Cardiac muscle cell (in vitro differentiated cells and primary cell): ENCODE results near the gene NR3C2. TPM values are rescaled to one million over a fixed set of nuclear protein-coding genes. Genes with fewer than 3 reads are reported as not detected.

Experiments used
- DNase-seq, 2 donors: peaks; one replicate each; pipeline versions ENCODE4 v3.0.0 to v3.0.0-alpha.2; 2010 to 2017; ENCODE audit warnings: low read depth in 1 of 2, low spot score in 1 of 2
- H3K27ac ChIP-seq: fragments of 200-600 bp; sonication (generic); 2 replicates; pipeline ENCODE4 v1.5.1; 2016
- H3K27me3 ChIP-seq: fragments of 200-600 bp; sonication (generic); 2 replicates; pipeline ENCODE4 v1.6.0; 2016; ENCODE audit warnings: control low read depth
- H3K36me3 ChIP-seq: fragments of 200-600 bp; sonication (generic); 2 replicates; pipeline ENCODE4 v1.5.1; 2016; ENCODE audit warnings: control low read depth
- H3K4me1 ChIP-seq: fragments of 200-600 bp; sonication (generic); 2 replicates; pipeline ENCODE4 v1.8.1; 2017; ENCODE audit warnings: low read depth, mild to moderate bottlenecking, mixed run types
- H3K4me3 ChIP-seq: fragments of 200-600 bp; sonication (generic); 2 replicates; pipeline ENCODE4 v1.5.1; 2016; ENCODE audit warnings: mild to moderate bottlenecking
- H3K9me3 ChIP-seq: fragments of 200-600 bp; sonication (generic); 2 replicates; pipeline ENCODE4 v1.5.1; 2017; ENCODE audit warnings: low read depth, mild to moderate bottlenecking, control low read depth
- CTCF ChIP-seq: IDR thresholded peaks from 2 replicates; pipeline ENCODE4 v1.5.1; 2012; ENCODE audit warnings: low read depth, mild to moderate bottlenecking, low read length
- polyA plus RNA-seq: library from polyadenylated mRNA; unstranded; fragments of >200 nt; fragmentation: Nextera tagmentation; extraction: Ambion mirVana; gene quantifications from 2 replicates; pipeline ENCODE4 v1.2.1, GENCODE V29; 2016
- total RNA-seq: library from RNA; depleted of rRNA; stranded (reverse); fragments of >200 nt; gene quantifications from 2 replicates; pipeline ENCODE4 v1.2.3, GENCODE V29; 2016

Gene NR3C2
- total and polyA plus RNA-seq, 2 experiments from 2014 or later: 0.43 to 2.5 TPM

GRCh38 chr4:148435654-148436406, 6.4 kb downstream of the NR3C2 start:
- Histone ChIP-seq H3K4me3 (no peak overlapping the region), H3K36me3 (no peaks in the 10 kb centered on the region), H3K27ac (no peak overlapping the region), H3K9me3 (no peaks in the 10 kb centered on the region), H3K27me3 (peaks cover 21% of the 10 kb centered on the region), H3K4me1 (no peaks in the 10 kb centered on the region)
- DNase-seq: no peak
- TF ChIP-seq CTCF: no peak

DNA sequence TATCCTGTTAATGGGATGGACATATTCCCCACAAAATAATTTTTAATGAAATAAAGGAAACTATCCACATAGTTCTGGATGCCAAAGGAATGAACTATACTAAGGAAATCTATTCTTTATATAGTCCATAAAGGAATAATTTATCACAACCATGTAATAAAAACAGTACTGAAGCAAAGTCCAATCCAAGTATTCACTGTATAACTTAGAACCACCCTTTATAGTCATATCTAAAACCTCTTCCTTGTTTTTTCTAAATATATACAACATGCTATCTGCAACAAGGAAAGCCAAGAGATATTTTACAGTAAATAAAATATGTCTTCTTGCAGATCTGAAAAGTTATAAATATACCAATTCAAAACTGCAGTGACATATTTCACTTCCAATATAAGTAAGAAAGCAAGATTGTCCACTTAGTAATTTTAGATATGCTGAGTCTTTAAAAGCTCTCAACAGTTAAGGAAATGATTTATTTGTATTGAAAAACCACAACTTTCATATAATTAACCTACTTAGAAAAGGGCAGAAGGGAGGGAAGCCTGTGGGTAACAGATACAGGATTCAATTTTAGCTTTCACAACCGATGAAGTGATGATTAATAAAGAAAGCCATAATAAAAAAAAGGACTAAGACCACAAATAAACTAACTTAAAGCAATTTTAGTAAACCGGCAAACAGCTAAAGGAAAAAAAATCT, 8.0 kb downstream of the NR3C2 start:
- no peaks in the 10 kb centered on the region for H3K9me3 ChIP-seq
- DNase-seq: no peak
- peaks cover 5% of the 10 kb centered on the region for H3K27me3 ChIP-seq
- no peaks in the 10 kb centered on the region for H3K4me1 ChIP-seq
- no peaks in the 10 kb centered on the region for H3K36me3 ChIP-seq
- no peak for TF ChIP-seq CTCF
- no peak overlapping the region for H3K27ac ChIP-seq
- H3K4me3 ChIP-seq: no peak overlapping the region

DNA sequence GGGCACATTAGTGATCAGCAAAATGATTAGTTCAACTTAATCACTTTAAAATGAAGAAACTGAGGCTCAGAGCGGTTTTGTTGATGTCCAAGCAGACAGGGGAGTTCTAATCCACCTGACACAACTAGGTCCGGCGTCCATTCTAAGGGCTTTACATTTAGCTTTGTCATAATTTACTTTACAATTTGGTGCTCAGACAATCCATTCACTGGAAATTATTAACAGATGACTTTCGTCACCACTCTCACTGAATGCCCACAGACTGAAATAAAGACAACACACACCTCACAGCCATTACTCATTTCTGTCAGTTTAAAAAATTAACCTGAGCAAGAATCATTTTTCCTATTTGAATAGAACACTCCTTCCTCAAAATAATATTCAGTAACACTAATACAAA, 10.8 kb downstream of the NR3C2 start:
- no peaks in the 10 kb centered on the region for H3K36me3 ChIP-seq
- no peak overlapping the region for H3K4me3 ChIP-seq
- H3K4me1 ChIP-seq: no peaks in the 10 kb centered on the region
- H3K27ac ChIP-seq: no peak overlapping the region
- TF ChIP-seq CTCF: no peak
- peaks cover 3% of the 10 kb centered on the region for H3K27me3 ChIP-seq
- no peaks in the 10 kb centered on the region for H3K9me3 ChIP-seq
- no peak for DNase-seq

DNA sequence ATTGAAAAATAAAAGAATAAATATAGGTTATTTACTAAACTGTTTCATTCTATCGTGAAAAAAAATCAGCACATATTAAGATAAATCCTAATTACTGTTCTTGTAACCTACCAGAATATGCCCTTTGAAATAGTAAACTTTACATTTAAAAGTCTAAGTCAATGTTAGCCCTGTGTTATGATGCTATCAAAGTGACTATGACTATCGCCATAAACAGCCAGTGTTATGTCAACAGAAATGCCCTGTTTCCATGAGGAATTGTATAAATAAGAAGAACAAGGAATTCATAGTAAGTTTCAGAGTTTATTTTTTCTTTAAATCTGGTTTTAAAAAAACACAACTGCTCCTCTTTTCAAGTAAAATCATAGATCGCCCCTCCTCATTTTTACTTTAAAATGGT, 11.4 kb downstream of the NR3C2 start:
- Histone ChIP-seq H3K4me3 (no peak overlapping the region), H3K27ac (no peak overlapping the region), H3K36me3 (no peaks in the 10 kb centered on the region), H3K9me3 (no peaks in the 10 kb centered on the region), H3K4me1 (no peaks in the 10 kb centered on the region), H3K27me3 (peaks cover 3% of the 10 kb centered on the region)
- TF ChIP-seq CTCF: no peak
- DNase-seq: no peak

DNA sequence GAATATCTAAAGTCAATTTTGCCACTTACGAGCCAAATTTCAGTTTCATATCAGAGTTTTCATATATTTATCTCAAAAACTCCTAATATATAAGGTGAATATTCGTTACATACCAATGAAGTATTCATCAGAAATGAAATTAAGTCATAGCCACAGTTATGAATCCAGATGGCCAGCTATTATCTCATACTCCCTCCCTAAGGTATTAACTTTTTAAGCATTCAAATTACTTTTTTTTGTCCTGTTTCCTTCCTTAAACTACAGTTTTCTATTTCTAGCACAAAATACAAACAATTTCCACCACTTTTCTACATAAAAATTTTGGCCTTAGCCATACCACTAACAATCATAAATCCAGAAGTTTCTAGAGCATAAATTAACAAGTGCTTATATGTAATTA, 13.0 kb downstream of the NR3C2 start:
- no peaks in the 10 kb centered on the region for H3K4me1 ChIP-seq
- peaks cover 3% of the 10 kb centered on the region for H3K27me3 ChIP-seq
- no peaks in the 10 kb centered on the region for H3K9me3 ChIP-seq
- TF ChIP-seq CTCF: no peak
- no peak for DNase-seq
- H3K27ac ChIP-seq: no peak overlapping the region
- no peak overlapping the region for H3K4me3 ChIP-seq
- no peaks in the 10 kb centered on the region for H3K36me3 ChIP-seq
